ENCODE data around the gene FAS. TPM values are rescaled to one million over a fixed set of nuclear protein-coding genes. Genes with fewer than 3 reads are reported as not detected.

The FAS gene
- total RNA-seq, 2 experiments from 2014 or later: 23.8 to 28.2 TPM

- H3K36me3 ChIP-seq (ENCODE audit: insufficient read depth, low read length): no peaks in the 10 kb centered on the region
- no peaks in the 10 kb centered on the region for H3K27me3 ChIP-seq (ENCODE audit: control insufficient read depth in 1 of 2, insufficient read depth in 2 of 2, low read length in 2 of 2)
- Mint-ChIP-seq H3K9me3 (no peaks in the 10 kb centered on the region), H3K4me3 (no peak overlapping the region), H3K4me1 (ENCODE audit: low read depth) (no peaks in the 10 kb centered on the region), H3K27ac (no peak overlapping the region), H3K36me3 (ENCODE audit: low read depth) (peaks cover 6% of the 10 kb centered on the region), H3K27me3 (no peaks in the 10 kb centered on the region)
- no peak overlapping the region for H3K4me3 ChIP-seq (ENCODE audit: low read length)
- TF ChIP-seq CTCF (IDR thresholded peaks at IDR 0.05): no peak
- intact Hi-C loops (cut with DNase I, micrococcal nuclease): no loop called here
- ATAC-seq (ENCODE audit: poor library complexity): no peak
- CTCF ChIA-PET: interaction anchor here (1.1 kb wide), 1 partner anchor 9 kb away, joined by 4 read pairs; no protein-coding TSS in a partner anchor
- POLR2A ChIA-PET: interaction anchor here (0.6 kb wide), 1 partner anchor 132 kb away, joined by 3 read pairs; no protein-coding TSS in a partner anchor
- DNase-seq: no peak
- no peaks in the 10 kb centered on the region for H3K4me1 ChIP-seq (ENCODE audit: insufficient read depth, low read length)
- no peak overlapping the region for H3K27ac ChIP-seq (ENCODE audit: low read depth in 1 of 2, low read length in 2 of 2)
- H3K9me3 ChIP-seq (ENCODE audit: control insufficient read depth in 1 of 2, insufficient read depth in 1 of 2, low read length in 2 of 2): no peaks in the 10 kb centered on the region
Measured at GRCh38 chr10:88953662-88954061, 36.9 kb upstream of the FAS start.

GRCh38 chr10:88954458-88955083, 36.0 kb upstream of the FAS start:
- TF ChIP-seq CTCF (IDR thresholded peaks at IDR 0.05): no peak
- CTCF ChIA-PET: interaction anchor here (0.6 kb wide), 1 partner anchor 108 kb away, joined by 3 read pairs; no protein-coding TSS in a partner anchor
- Histone ChIP-seq H3K27ac (ENCODE audit: low read depth in 1 of 2, low read length in 2 of 2) (no peak overlapping the region), H3K9me3 (ENCODE audit: control insufficient read depth in 1 of 2, insufficient read depth in 1 of 2, low read length in 2 of 2) (no peaks in the 10 kb centered on the region), H3K27me3 (ENCODE audit: control insufficient read depth in 1 of 2, insufficient read depth in 2 of 2, low read length in 2 of 2) (no peaks in the 10 kb centered on the region), H3K4me1 (ENCODE audit: insufficient read depth, low read length) (no peaks in the 10 kb centered on the region), H3K36me3 (ENCODE audit: insufficient read depth, low read length) (no peaks in the 10 kb centered on the region), H3K4me3 (ENCODE audit: low read length) (no peak overlapping the region)
- Mint-ChIP-seq H3K4me1 (ENCODE audit: low read depth) (no peaks in the 10 kb centered on the region), H3K36me3 (ENCODE audit: low read depth) (peaks cover 6% of the 10 kb centered on the region), H3K27ac (no peak overlapping the region), H3K4me3 (no peak overlapping the region), H3K9me3 (no peaks in the 10 kb centered on the region), H3K27me3 (no peaks in the 10 kb centered on the region)
- no peak for ATAC-seq (ENCODE audit: poor library complexity)
- DNase-seq: no peak
- intact Hi-C loops (cut with DNase I, micrococcal nuclease): no loop called here
- POLR2A ChIA-PET: interaction anchor here (0.6 kb wide), 2 partner anchors 96 to 131 kb away, joined by 3 read pairs; no protein-coding TSS in a partner anchor

- Histone ChIP-seq H3K27ac (ENCODE audit: low read depth in 1 of 2, low read length in 2 of 2) (no peak overlapping the region), H3K4me1 (ENCODE audit: insufficient read depth, low read length) (peaks cover 4% of the 10 kb centered on the region), H3K36me3 (ENCODE audit: insufficient read depth, low read length) (no peaks in the 10 kb centered on the region), H3K4me3 (ENCODE audit: low read length) (no peak overlapping the region), H3K9me3 (ENCODE audit: control insufficient read depth in 1 of 2, insufficient read depth in 1 of 2, low read length in 2 of 2) (no peaks in the 10 kb centered on the region), H3K27me3 (ENCODE audit: control insufficient read depth in 1 of 2, insufficient read depth in 2 of 2, low read length in 2 of 2) (no peaks in the 10 kb centered on the region)
- Mint-ChIP-seq H3K27ac (no peak overlapping the region), H3K9me3 (no peaks in the 10 kb centered on the region), H3K36me3 (ENCODE audit: low read depth) (no peaks in the 10 kb centered on the region), H3K4me1 (ENCODE audit: low read depth) (peaks cover 23% of the 10 kb centered on the region), H3K27me3 (no peaks in the 10 kb centered on the region), H3K4me3 (no peak overlapping the region)
- ChIA-PET POLR2A (interaction anchor here (0.8 kb wide), 1 partner anchor 14 kb away, joined by 3 read pairs; no protein-coding TSS in a partner anchor), CTCF (interaction anchor here (1.2 kb wide), 1 partner anchor 44 kb away, joined by 3 read pairs; no protein-coding TSS in a partner anchor)
- no peak for TF ChIP-seq CTCF (IDR thresholded peaks at IDR 0.05)
- ATAC-seq (ENCODE audit: poor library complexity) (no peak), DNase-seq (no peak)
- intact Hi-C loops (cut with DNase I, micrococcal nuclease): no loop called here
Measured at GRCh38 chr10:88957381-88957780, 33.2 kb upstream of the FAS start.
